ENCODE measurements around the gene YWHAG.

DNA sequence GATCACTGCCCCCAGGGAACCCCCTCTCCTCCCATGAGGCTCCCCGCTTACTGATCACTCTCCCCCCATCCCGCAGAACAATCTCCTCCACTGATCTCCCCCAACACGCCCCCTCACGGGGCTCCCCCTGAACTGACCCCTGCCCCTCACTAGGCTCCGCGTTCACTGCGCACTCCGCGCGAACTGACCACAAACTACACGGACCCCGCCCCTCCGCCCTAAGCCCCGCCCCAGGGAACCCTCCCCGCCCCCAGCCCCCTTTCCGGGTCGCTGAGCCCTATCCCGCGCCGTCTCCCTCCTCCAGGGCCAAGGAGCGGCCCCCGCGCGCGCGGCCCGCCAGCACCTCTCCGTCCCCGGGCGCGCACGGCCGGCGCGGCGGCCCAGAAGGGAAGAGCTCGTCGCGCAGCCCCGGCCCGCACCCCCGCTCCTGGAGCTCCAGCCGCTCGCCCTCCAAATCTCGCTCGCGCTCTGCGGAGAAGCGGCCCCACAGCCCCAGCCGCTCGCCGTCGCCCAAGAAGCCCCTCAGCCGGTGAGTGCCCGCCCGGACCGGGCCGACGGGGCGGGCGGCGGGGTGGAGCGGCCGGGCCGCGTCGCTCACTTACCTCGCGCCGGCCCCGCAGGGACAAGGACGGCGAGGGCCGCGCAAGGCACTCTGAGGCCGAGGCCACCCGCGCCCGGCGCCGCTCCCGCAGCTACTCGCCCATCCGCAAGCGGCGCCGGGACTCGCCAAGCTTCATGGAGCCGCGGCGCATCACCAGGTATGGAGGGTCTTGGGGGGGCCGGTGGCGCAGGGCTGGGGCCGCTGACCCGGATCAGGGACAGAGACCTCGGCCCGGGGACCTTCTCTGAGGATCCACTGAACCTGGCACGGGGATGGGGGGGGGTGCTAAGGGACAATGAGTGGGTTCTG is 76.2 kb downstream of the YWHAG start:
- TF ChIP-seq, protein P1, sequence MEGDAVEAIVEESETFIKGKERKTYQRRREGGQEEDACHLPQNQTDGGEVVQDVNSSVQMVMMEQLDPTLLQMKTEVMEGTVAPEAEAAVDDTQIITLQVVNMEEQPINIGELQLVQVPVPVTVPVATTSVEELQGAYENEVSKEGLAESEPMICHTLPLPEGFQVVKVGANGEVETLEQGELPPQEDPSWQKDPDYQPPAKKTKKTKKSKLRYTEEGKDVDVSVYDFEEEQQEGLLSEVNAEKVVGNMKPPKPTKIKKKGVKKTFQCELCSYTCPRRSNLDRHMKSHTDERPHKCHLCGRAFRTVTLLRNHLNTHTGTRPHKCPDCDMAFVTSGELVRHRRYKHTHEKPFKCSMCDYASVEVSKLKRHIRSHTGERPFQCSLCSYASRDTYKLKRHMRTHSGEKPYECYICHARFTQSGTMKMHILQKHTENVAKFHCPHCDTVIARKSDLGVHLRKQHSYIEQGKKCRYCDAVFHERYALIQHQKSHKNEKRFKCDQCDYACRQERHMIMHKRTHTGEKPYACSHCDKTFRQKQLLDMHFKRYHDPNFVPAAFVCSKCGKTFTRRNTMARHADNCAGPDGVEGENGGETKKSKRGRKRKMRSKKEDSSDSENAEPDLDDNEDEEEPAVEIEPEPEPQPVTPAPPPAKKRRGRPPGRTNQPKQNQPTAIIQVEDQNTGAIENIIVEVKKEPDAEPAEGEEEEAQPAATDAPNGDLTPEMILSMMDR (IDR thresholded peaks at IDR 0.05) = no peak
- TF ChIP-seq POLR2A (IDR thresholded peaks at IDR 0.05) = no peak

All from Peyer's patch (tissue), 4 donors.